ENCODE results near the gene MZF1.

GRCh38 chr19:58560921-58561320 lies 12.2 kb downstream of the MZF1 start:
- TF ChIP-seq CTCF (IDR thresholded peaks at IDR 0.05 in 2 of 3, conservative IDR thresholded peaks at IDR 0.05 in 1 of 3; ENCODE audit: borderline replicate concordance in 1 of 3, insufficient read depth in 1 of 3, low read depth in 2 of 3, low read length in 2 of 3) (no peak), EZH2 (IDR thresholded peaks at IDR 0.05) (no peak)

Measured in HCT116 (cell line).